ENCODE data around the gene HCFC1R1.

HCFC1R1 gene

GRCh38 chr16:3001316-3001715 is 22.4 kb downstream of the HCFC1R1 start:
- DNase-seq (ENCODE audit: low read depth in 3 of 3): no peak

DNA sequence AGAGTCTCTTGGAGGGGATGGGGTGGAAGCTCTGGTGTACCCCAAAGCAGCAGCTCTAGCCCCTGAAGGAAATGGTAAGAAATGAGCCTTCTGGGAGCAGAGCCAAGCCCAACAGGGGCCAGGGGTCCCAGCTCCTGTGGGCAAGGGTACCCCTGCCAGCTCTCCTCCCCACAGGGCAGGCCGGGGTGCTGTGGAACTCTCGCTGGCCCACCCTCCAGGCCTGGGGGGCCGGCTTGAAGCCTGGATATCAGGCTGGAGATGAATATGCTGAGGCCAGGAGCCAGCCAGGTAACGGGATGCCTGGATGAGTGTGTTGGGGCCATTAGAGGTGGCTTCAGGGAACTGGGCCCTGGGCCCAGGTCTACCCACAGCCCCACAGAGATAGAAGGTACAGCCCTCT is 23.2 kb downstream of the HCFC1R1 start:
- no peak for DNase-seq (ENCODE audit: low read depth in 3 of 3)

- DNase-seq (ENCODE audit: low read depth in 3 of 3): no peak
Measured at GRCh38 chr16:2999929-3000328, 23.8 kb downstream of the HCFC1R1 start.

DNA sequence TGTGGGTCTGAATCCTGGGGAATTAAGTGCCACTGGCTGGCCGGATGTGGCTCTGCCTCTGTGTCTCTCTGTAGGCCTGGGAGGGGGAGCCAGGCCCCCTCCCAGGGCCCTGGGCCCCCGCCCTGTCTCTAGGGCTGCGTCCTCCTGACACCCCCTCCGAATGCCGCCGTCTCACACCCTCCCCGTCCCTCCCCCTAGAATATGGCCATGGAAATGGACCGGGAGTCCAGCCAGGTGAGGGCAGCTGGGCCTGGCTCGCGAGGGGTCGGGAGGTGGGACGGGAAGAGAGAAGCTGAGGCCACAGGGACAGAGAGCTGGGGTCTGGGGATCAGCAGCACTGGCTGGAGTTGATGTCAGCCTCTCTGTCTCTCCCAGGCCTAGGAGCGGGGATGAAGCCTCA is 27.4 kb downstream of the HCFC1R1 start:
- no peak for DNase-seq (ENCODE audit: low read depth in 3 of 3)

- no peak for DNase-seq (ENCODE audit: low read depth in 3 of 3)
Measured at GRCh38 chr16:2992383-2993081, 31.2 kb downstream of the HCFC1R1 start.

DNA sequence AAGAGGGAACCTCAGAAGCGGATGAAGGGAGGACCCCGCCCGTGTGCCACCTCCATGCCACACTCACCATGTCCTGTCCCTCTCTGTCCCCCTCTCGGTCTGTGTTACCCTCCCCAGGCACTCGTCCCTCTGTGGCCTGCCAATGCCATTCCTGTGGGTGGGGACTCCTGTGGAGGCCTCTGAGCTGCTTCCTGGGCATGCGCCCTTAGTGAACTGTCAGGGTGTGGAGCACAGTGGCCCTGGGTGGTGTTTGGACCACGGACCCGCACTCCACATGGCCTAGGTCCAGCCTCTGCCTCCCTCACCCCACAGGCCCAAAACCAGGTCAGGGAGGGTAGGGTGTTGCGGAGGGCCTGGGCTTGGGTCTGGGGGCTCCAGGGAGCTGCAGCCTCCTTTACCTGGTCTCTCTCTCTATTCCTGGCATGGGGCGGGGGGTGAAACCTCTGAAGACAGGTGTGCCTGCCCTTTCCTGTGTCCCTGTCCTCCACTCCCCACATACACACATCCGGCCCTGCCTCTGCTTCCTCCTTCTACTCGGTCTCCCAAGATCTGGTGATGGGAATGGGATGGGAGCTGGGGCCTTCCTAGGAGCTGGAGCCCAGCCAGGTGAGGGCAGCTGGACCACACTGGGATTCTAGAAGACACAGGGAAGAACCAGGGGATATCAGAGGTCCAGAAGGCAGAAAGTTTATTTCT is 32.0 kb downstream of the HCFC1R1 start:
- no peak for DNase-seq (ENCODE audit: low read depth in 3 of 3)

DNA sequence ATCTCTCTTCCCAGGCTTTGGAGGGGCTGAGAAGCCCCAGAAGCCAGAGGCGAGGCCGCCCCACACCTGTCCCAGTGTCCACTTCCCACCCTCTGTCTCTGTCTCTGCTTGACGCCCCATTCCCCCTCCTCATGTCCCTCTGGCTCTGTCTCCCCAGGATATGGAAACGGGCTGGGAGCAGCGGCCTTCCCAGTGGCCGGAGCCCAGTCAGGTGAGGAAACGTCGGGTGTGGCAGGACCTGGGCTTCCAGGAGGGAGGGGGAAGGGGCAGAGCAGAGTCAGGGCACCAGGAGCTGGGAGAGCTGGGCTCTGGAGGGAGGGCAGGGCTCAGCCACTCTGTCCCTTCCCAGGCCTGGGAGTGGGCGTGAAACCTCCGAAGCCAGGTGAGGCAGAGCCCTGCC is 32.9 kb downstream of the HCFC1R1 start:
- DNase-seq (ENCODE audit: low read depth in 3 of 3): no peak

GRCh38 chr16:2988590-2989099 is 35.1 kb downstream of the HCFC1R1 start:
- DNase-seq (ENCODE audit: low read depth in 3 of 3): no peak

- no peak for DNase-seq (ENCODE audit: low read depth in 3 of 3)
Measured at GRCh38 chr16:2987833-2988232, 35.9 kb downstream of the HCFC1R1 start.

- no peak for DNase-seq (ENCODE audit: low read depth in 3 of 3)
Measured at GRCh38 chr16:2987286-2987685, 36.5 kb downstream of the HCFC1R1 start.

DNA sequence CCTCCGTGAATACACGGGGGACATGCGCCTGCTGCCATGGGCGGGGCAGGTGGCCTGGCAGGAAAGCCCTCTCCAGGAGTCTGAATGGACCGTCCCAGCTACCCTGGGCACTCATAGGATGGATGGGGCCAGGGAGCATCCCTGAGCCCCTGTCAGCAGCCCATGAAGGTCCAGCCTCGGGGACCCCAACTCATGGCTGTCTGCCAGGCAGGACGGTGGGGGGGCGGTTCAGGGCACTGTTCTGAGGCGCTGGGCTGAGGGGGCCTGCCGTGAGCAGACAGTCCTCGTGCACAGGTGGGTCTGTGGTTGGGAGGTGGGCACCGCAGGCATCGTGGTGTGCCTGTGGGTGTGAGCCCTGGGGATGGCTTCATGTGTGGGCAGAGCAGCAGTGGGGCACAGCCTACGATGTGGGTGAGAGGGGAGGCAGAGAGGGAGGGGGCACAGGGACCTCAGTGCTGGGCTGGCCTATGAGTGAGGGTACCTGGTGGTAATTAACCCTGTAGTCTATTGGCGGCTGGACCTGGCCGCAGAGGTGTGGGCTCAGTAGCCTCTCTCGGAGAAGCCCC is 37.0 kb downstream of the HCFC1R1 start:
- no peak for DNase-seq (ENCODE audit: low read depth in 3 of 3)

GRCh38 chr16:2985893-2986355 is 37.8 kb downstream of the HCFC1R1 start:
- DNase-seq (ENCODE audit: low read depth in 3 of 3): no peak

DNA sequence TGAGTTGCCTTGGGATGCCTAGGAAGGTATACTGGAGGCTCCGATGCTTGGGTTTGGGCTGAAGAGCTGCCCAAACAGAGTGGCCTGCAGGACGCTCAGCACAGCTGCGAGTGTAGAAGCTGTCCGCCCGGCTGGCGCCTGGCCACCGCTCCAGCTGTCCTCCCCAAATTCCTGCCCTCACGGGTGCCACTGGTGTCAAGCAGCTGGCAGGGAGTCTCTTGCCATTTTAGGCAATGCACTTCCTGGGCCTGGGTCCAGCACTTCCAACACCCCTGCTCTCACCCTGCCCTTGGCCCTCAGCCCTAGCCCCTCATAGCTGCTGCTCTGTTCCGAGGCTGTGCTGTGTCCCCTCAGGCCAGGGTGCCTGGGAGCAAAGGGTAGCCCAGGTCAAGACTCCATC is 38.3 kb downstream of the HCFC1R1 start:
- DNase-seq (ENCODE audit: low read depth in 3 of 3): no peak

DNA sequence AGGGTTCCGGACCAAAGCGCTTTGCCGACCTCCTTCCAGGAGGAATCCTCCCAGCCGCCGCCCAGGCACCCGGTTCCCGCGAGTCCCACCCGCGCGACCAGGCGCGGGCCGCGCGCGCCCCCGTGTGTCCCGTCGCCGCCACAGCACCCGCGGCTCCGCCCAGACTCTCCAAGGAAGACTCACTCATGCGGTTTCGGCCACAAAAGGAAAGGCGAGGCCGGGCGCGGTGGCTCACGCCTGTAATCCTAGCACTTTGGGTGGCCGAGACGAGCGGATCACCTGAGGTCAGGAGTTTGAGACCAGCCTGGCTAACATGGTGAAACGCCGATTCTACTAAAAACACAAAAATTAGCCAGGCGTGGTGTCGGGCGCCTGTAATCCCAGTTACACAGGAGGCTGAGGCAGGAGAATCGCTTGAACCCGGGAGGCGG is 40.0 kb downstream of the HCFC1R1 start:
- peak; percentile 42 to 54 (median 43) for DNase-seq (ENCODE audit: low read depth in 3 of 3)

- DNase-seq (ENCODE audit: low read depth in 3 of 3): no peak
Measured at GRCh38 chr16:2982402-2982801, 41.3 kb downstream of the HCFC1R1 start.

DNA sequence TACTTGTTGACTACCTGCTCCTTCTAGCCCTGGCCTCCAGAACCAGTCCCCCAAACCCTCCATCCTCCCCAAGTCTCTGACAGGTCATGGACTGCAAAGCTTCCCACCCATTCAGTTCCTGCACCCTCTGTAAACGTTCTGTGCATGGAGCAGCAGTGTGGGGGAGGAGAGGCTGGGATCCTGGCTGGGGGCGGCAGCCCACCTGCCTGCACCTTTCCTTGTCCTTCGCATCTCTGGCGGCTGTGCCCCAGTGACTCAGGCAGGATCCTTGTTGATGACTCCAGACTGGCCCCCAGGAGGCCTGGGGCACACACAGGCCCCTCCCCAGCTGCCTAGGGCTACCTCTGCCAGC is 41.9 kb downstream of the HCFC1R1 start:
- DNase-seq (ENCODE audit: low read depth in 3 of 3): no peak

GRCh38 chr16:2981177-2981898 is 42.4 kb downstream of the HCFC1R1 start:
- DNase-seq (ENCODE audit: low read depth in 3 of 3): no peak

GRCh38 chr16:2980227-2981176 is 43.2 kb downstream of the HCFC1R1 start, which contains the start of gene PKMYT1:
Gene PKMYT1 (minus strand): TSS chr16:2980446. CDS start chr16:2979657, 789 bp downstream.
- peak; percentile 89 to 95 (median 93) for DNase-seq (ENCODE audit: low read depth in 3 of 3)

DNA sequence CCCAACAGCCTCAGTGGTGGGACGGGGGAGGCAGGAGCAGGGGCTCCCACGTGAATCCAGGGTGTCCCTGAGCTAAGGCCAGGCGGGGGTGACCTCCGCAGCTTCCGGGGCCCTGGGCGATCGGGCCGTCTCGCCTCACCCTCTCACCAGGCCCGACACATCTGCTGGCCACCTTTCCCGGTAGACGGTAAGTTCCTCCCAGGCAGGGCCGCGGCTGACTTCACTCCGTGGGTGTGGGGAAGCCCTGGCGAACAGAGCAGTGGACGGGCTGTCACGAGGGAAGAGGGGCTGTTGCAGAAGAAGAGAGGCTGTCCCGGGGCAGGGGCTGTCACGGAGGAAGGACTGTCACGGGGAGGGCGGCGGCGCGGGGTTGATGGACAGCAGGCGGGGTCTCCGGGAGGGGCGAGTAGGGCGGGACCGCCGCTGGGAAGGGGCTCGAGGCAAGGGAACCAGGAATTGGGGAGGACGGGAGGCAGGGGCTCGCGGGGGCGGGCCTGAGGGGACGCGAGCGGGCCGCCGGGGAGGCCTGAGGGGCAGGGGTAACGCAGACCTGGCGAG is 44.0 kb downstream of the HCFC1R1 start:
- no peak for DNase-seq (ENCODE audit: low read depth in 3 of 3)

DNA sequence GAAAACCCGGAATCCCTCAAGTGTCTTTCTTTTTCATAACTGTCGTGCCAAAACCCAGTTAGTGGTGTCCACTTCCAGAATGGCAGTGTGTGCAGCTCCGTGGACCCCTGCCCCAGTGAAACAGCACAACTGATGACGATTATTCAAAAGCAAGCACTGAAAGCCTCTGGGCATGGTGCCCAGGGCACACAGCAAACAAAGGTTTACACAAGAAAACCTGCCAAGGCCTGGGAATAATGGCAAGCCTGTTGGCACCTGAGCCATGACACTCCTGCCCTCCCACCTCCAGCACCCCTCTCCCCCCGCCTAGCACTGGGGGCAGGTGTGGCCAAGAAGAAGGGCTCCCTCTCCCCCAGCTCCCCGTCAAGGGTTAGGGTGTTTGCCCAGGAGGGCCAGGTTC is 46.3 kb downstream of the HCFC1R1 start:
- no peak for DNase-seq (ENCODE audit: low read depth in 3 of 3)

DNA sequence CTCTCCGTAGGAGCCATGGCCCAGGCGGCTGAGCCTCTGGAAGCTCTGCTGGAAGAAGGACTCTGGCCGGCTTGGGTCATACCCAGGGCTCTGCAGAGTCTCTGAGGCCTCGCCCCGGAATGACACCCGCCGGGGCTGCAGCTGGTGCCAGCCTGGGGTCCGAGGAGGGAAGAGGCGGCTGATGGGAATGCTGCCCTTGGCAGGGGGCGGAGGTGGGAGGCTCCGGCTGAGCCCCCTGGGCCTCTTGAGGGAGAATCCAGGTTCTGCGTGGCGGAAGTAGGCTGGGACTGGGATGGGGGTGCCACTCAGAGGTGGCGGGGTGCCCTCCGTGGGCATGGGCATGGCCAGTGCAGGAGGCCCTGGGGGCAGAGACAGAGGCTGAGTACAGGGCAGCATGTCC is 47.1 kb downstream of the HCFC1R1 start:
- no peak for DNase-seq (ENCODE audit: low read depth in 3 of 3)

All from stimulated activated CD4-positive, alpha-beta T cell treated with anti-CD3 and anti-CD28 coated beads, TNF-alpha, amount 100 ng/mL, for 4 hours (primary cell).